Epithelial cell of esophagus (primary cell): ENCODE results near the gene TIA1.
A peak's percentile ranks its signal among the peaks of the same experiment; 100 is the strongest.

Experiments
- DNase-seq: peaks from one replicate; pipeline ENCODE4 v3.0.0; 2010; ENCODE audit warnings: low read depth
- H3K4me3 ChIP-seq: 2 replicates; pipeline ENCODE4 v1.5.1; 2011; ENCODE audit warnings: mild to moderate bottlenecking, low read length, control low read depth
- CTCF ChIP-seq: IDR thresholded peaks from 2 replicates; pipeline ENCODE4 v1.5.1; 2011; ENCODE audit warnings: low read depth, mild to moderate bottlenecking, low read length, control low read depth, inconsistent platforms; ENCODE audit not compliant: insufficient read depth; ENCODE audit errors: missing control alignments

TIA1 gene

GRCh38 chr2:70261501-70261900, 13.1 kb upstream of the TIA1 start:
- H3K4me3 ChIP-seq = no peak overlapping the region
- DNase-seq = no peak
- TF ChIP-seq CTCF = no peak

- H3K4me3 ChIP-seq = peak overlapping the region; percentile 61
- no peak for TF ChIP-seq CTCF
- peak; percentile 37 for DNase-seq
Observed at GRCh38 chr2:70258532-70258875, 10.1 kb upstream of the TIA1 start.

- no peak overlapping the region for H3K4me3 ChIP-seq
- no peak for TF ChIP-seq CTCF
Observed at GRCh38 chr2:70255637-70256314, 7.3 kb upstream of the TIA1 start.

GRCh38 chr2:70250434-70250833, 2.0 kb upstream of the TIA1 start:
- no peak overlapping the region for H3K4me3 ChIP-seq
- DNase-seq = no peak
- TF ChIP-seq CTCF = no peak

More at GRCh38 chr2:70255637-70256314, 7.3 kb upstream of the TIA1 start:
- no peak for DNase-seq

GRCh38 chr2:70247364-70248180, 856 bp downstream of the TIA1 start:
- no peak for TF ChIP-seq CTCF
- H3K4me3 ChIP-seq = peak overlapping the region; percentile 98
- no peak for DNase-seq

GRCh38 chr2:70243806-70244584, 4.4 kb downstream of the TIA1 start:
- no peak overlapping the region for H3K4me3 ChIP-seq
- no peak for DNase-seq
- no peak for TF ChIP-seq CTCF
